HEK293 (cell line): ENCODE measurements around the gene SNCB.

ENCODE experiments used
- KLF7 ChIP-seq: fragments of 450-650 bp; formaldehyde crosslinking; IDR thresholded peaks from 2 replicates; pipeline ENCODE4 v1.5.1; 2016; ENCODE audit warnings: missing biosample characterization, missing genetic modification characterization, borderline replicate concordance
- ZBTB48 ChIP-seq: fragments of 450-650 bp; formaldehyde crosslinking; IDR thresholded peaks from 2 replicates; pipeline ENCODE4 v1.5.1; 2016; ENCODE audit warnings: missing biosample characterization, missing genetic modification characterization
- ZNF654 ChIP-seq: fragments of 450-650 bp; formaldehyde crosslinking; IDR thresholded peaks from 2 replicates; pipeline ENCODE4 v1.5.1; 2016; ENCODE audit warnings: low read depth, missing biosample characterization, missing genetic modification characterization
- ZNF76 ChIP-seq: fragments of 450-650 bp; formaldehyde crosslinking; IDR thresholded peaks from 2 replicates; pipeline ENCODE4; 2016; ENCODE audit warnings: low read depth, missing biosample characterization, missing genetic modification characterization, borderline replicate concordance

The SNCB gene

GRCh38 chr5:176573564-176574296, 56.6 kb downstream of the SNCB start (continued):
- TF ChIP-seq ZNF654 (peak; percentile 61), ZNF76 (tag by site-specific recombination) (no peak), KLF7 (tag by site-specific recombination) (no peak), ZBTB48 (tag by site-specific recombination) (0 out of 2 replicates have a peak, but pooled peaks have one; percentile 37)
